ENCODE results near the gene OFD1.

GRCh38 chrX:13719192-13719856 is 15.2 kb upstream of the OFD1 start:
- TF ChIP-seq, protein P1, sequence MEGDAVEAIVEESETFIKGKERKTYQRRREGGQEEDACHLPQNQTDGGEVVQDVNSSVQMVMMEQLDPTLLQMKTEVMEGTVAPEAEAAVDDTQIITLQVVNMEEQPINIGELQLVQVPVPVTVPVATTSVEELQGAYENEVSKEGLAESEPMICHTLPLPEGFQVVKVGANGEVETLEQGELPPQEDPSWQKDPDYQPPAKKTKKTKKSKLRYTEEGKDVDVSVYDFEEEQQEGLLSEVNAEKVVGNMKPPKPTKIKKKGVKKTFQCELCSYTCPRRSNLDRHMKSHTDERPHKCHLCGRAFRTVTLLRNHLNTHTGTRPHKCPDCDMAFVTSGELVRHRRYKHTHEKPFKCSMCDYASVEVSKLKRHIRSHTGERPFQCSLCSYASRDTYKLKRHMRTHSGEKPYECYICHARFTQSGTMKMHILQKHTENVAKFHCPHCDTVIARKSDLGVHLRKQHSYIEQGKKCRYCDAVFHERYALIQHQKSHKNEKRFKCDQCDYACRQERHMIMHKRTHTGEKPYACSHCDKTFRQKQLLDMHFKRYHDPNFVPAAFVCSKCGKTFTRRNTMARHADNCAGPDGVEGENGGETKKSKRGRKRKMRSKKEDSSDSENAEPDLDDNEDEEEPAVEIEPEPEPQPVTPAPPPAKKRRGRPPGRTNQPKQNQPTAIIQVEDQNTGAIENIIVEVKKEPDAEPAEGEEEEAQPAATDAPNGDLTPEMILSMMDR (IDR thresholded peaks at IDR 0.05), result no peak
- TF ChIP-seq ZFX (IDR thresholded peaks at IDR 0.05; ENCODE audit: borderline replicate concordance), result no peak
